Measurements from ENCODE around the gene CPA4.

- no peak for TF ChIP-seq CTCF (IDR thresholded peaks at IDR 0.05)
- TF ChIP-seq EP300 (IDR thresholded peaks at IDR 0.05) = no peak
- no peak for TF ChIP-seq POLR2A (IDR thresholded peaks at IDR 0.05)
These were observed 52.8 kb downstream of the CPA4 start for GRCh38 chr7:130345725-130346124.

Data from suprapubic skin (tissue), 3 donors.